Ishikawa (cell line): ENCODE data around the gene CD5L.

Experiments used
- CEBPB ChIP-seq: IDR thresholded peaks from 2 replicates; pipeline ENCODE4 v1.6.1; 2012
- CREB1 ChIP-seq: IDR thresholded peaks from 2 replicates; pipeline ENCODE4 v1.6.1; 2012; ENCODE audit warnings: low read depth
- EGR1 ChIP-seq: IDR thresholded peaks from 2 replicates; pipeline ENCODE4 v1.6.1; 2012
- EP300 ChIP-seq: IDR thresholded peaks from 2 replicates; pipeline ENCODE4 v1.6.1; 2012; ENCODE audit warnings: borderline replicate concordance
- FOXM1 ChIP-seq: IDR thresholded peaks from 2 replicates; pipeline ENCODE4 v1.6.1; 2012; ENCODE audit warnings: low read depth, borderline replicate concordance
- NFIC ChIP-seq: IDR thresholded peaks from 2 replicates; pipeline ENCODE4 v1.6.1; 2012
- RAD21 ChIP-seq: IDR thresholded peaks from 2 replicates; pipeline ENCODE4 v1.6.1; 2012; ENCODE audit warnings: low read depth
- TAF1 ChIP-seq: IDR thresholded peaks from 2 replicates; pipeline ENCODE4 v1.6.1; 2012; ENCODE audit warnings: low read depth, mild to moderate bottlenecking
- TCF12 ChIP-seq: IDR thresholded peaks from 2 replicates; pipeline ENCODE4 v1.6.1; 2012; ENCODE audit warnings: low read depth
- TEAD4 ChIP-seq: IDR thresholded peaks from 2 replicates; pipeline ENCODE4 v1.6.1; 2012
- YY1 ChIP-seq: IDR thresholded peaks from 2 replicates; pipeline ENCODE4 v1.6.1; 2012; ENCODE audit warnings: low read depth
- ZBTB7A ChIP-seq: IDR thresholded peaks from 2 replicates; pipeline ENCODE4 v1.6.1; 2012; ENCODE audit warnings: low read depth
- TF ChIP-seq, protein P1 (sequence below): IDR thresholded peaks from 2 replicates; pipeline ENCODE4 v1.6.1; 2012; ENCODE audit warnings: low read depth, mild to moderate bottlenecking
- TF ChIP-seq, protein P2 (sequence below): IDR thresholded peaks from 2 replicates; pipeline ENCODE4 v1.6.1; 2012
- TF ChIP-seq, protein P3 (sequence below): IDR thresholded peaks from 2 replicates; pipeline ENCODE4 v1.6.1; 2012

Gene CD5L

DNA sequence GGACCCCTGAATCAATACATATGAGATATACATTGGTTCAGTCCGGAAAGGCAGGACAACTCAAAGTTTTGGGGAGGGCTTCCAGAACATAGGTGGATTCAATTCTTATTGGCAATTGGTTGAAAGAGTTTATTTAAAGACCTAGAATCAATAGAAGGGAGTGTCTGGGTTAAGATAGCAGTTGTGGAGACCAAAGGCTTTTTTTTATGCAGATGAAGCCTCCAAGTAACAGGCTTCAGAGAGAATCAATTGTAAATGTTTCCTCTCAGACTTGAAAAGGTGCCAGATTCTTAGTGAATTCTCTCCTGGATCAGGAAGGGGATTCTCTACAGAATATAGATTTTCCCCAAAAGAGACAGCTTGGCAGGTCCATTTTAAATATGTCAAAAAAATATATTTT lies 27.0 kb upstream of the CD5L start:
- TF ChIP-seq CREB1 (no peak), TEAD4 (no peak), EP300 (no peak), CEBPB (no peak), FOXM1 (no peak), TAF1 (no peak), TCF12 (no peak), YY1 (no peak), RAD21 (no peak), ZBTB7A (no peak), NFIC (no peak), EGR1 (no peak)
- TF ChIP-seq, protein P1, sequence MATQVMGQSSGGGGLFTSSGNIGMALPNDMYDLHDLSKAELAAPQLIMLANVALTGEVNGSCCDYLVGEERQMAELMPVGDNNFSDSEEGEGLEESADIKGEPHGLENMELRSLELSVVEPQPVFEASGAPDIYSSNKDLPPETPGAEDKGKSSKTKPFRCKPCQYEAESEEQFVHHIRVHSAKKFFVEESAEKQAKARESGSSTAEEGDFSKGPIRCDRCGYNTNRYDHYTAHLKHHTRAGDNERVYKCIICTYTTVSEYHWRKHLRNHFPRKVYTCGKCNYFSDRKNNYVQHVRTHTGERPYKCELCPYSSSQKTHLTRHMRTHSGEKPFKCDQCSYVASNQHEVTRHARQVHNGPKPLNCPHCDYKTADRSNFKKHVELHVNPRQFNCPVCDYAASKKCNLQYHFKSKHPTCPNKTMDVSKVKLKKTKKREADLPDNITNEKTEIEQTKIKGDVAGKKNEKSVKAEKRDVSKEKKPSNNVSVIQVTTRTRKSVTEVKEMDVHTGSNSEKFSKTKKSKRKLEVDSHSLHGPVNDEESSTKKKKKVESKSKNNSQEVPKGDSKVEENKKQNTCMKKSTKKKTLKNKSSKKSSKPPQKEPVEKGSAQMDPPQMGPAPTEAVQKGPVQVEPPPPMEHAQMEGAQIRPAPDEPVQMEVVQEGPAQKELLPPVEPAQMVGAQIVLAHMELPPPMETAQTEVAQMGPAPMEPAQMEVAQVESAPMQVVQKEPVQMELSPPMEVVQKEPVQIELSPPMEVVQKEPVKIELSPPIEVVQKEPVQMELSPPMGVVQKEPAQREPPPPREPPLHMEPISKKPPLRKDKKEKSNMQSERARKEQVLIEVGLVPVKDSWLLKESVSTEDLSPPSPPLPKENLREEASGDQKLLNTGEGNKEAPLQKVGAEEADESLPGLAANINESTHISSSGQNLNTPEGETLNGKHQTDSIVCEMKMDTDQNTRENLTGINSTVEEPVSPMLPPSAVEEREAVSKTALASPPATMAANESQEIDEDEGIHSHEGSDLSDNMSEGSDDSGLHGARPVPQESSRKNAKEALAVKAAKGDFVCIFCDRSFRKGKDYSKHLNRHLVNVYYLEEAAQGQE = no peak
- TF ChIP-seq, protein P2, sequence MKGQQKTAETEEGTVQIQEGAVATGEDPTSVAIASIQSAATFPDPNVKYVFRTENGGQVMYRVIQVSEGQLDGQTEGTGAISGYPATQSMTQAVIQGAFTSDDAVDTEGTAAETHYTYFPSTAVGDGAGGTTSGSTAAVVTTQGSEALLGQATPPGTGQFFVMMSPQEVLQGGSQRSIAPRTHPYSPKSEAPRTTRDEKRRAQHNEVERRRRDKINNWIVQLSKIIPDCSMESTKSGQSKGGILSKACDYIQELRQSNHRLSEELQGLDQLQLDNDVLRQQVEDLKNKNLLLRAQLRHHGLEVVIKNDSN = no peak
- TF ChIP-seq, protein P3, sequence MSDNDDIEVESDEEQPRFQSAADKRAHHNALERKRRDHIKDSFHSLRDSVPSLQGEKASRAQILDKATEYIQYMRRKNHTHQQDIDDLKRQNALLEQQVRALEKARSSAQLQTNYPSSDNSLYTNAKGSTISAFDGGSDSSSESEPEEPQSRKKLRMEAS = no peak

DNA sequence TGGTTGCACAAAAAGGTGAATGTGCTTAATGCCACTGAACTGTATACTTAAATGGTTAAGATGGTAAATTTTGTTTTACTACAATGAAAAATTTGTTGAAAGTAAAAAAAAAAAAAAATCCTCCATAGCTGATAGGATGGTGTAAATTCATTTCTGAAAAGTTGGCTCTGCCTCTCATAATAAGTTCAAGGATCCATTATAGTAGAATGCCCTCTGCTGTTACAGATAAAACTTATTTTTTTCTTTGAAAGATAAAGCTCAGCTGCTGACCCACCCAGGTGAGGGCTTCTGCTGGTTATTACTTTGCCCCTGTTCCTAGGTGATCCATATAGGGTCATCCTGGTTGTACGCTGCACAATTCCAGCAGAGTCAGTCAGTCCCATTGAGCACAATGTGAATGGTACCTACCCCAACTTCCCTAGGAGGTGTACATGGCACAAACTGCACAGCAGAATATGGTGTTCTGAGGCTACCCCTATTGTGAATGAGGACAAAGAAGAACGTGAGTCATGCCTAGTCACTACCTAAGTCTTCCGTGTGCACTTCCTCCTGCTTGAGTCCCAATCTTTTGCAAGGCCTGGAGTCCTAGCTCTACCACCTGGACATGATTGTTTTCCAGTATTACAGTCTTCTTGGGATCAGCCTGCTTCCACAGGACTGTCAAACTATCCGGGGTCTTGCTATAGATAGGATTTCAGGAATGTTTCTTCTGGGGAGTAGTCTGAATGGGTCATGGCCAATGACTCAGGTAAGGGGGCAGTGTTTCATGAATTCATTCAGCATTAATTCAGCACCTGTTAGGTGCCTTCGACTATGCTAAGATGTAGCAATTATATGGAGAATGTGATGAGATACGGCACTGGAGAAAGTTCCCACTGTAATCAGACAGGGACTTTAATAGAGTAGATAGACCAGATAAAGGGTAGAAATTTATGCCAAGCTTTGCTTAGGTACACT lies 20.8 kb upstream of the CD5L start:
- TF ChIP-seq, protein P3 = no peak

DNA sequence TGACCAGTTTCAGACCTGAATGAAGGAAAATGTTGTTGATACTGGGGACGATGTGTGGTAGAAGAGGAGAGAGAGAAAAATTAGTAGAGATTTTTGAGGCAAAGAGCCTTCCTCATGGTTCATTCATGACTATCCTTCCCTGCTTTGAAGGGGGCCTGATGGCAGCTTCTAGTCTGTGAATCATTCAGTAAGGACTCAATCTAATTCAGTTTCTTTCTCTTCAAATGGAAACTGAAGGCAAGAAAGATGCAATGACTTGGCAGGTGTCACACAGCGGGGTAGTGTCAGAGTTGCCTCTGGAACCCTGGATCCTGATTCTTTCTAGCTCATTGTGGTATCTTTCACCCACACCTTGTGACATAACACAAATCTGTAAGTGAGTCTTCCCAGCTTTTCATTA lies 14.9 kb upstream of the CD5L start:
- no peak for TF ChIP-seq CEBPB
- TF ChIP-seq EGR1 = no peak
- TF ChIP-seq TCF12 = no peak
- TF ChIP-seq EP300 = no peak
- TF ChIP-seq, protein P2 = no peak
- TF ChIP-seq, protein P3 = no peak
- TF ChIP-seq FOXM1 = no peak
- no peak for TF ChIP-seq CREB1
- TF ChIP-seq RAD21 = no peak
- TF ChIP-seq ZBTB7A = no peak
- no peak for TF ChIP-seq TEAD4
- no peak for TF ChIP-seq TAF1
- TF ChIP-seq YY1 = no peak
- TF ChIP-seq, protein P1 = no peak
- no peak for TF ChIP-seq NFIC

DNA sequence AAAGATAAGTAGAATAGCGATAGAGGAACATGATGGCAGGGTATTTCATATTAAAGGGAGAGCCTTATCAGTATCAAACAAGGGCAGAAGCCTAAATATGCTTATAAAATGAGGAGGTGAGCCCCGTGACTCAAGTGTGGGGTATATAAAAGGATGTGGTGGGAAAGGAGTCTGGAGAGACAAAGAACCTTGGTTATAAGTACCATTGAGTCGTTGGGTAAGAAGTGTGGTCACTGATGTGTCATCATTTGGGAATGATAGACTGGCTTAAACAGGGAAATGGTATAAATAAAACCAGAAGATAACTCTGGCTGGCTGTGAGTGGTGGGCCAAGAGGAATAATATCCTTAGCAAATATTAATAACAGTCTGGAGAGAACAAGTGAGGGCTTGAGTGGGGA lies 10.9 kb upstream of the CD5L start:
- TF ChIP-seq NFIC = no peak
- no peak for TF ChIP-seq FOXM1
- TF ChIP-seq YY1 = no peak
- TF ChIP-seq, protein P3 = no peak
- TF ChIP-seq, protein P2 = no peak
- TF ChIP-seq, protein P1 = no peak
- TF ChIP-seq CREB1 = no peak
- TF ChIP-seq EGR1 = no peak
